Measurements from ENCODE around the gene ZCCHC24. TPM values are rescaled to one million over a fixed set of nuclear protein-coding genes. Genes with fewer than 3 reads are reported as not detected.

ZCCHC24 gene
- total RNA-seq, 1 donor from 2014 or later, result 180 TPM

DNA sequence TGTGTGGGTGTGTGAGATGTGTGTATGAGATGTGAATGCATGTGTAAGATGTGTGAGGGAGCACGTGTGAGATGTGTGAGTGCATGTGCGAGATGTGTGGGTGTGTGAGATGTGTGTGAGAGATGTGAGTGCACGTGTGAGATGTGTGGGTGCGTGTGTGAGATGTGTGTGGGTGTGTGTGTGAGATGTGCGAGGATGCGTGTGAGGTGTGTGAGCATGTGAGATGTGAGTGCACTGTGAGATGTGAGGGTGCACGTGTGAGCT lies 67.1 kb downstream of the ZCCHC24 start:
- intact Hi-C loops (cut with DNase I), result loop anchor here (10.0 kb wide), 1 partner anchor 766 kb away; no protein-coding TSS in a partner anchor
- peak in 1 of 2 donors; percentile 49 for DNase-seq (ENCODE audit: low spot score in 2 of 2)
- Histone ChIP-seq H3K27ac (no peak overlapping the region), H3K36me3 (no peaks in the 10 kb centered on the region), H3K27me3 (no peaks in the 10 kb centered on the region), H3K9me3 (no peaks in the 10 kb centered on the region), H3K4me1 (peaks cover 21 to 39% of the 10 kb centered on the region in 2 donors), H3K4me3 (no peak overlapping the region)
- TF ChIP-seq, protein P1, sequence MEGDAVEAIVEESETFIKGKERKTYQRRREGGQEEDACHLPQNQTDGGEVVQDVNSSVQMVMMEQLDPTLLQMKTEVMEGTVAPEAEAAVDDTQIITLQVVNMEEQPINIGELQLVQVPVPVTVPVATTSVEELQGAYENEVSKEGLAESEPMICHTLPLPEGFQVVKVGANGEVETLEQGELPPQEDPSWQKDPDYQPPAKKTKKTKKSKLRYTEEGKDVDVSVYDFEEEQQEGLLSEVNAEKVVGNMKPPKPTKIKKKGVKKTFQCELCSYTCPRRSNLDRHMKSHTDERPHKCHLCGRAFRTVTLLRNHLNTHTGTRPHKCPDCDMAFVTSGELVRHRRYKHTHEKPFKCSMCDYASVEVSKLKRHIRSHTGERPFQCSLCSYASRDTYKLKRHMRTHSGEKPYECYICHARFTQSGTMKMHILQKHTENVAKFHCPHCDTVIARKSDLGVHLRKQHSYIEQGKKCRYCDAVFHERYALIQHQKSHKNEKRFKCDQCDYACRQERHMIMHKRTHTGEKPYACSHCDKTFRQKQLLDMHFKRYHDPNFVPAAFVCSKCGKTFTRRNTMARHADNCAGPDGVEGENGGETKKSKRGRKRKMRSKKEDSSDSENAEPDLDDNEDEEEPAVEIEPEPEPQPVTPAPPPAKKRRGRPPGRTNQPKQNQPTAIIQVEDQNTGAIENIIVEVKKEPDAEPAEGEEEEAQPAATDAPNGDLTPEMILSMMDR (IDR thresholded peaks at IDR 0.05), result no peak

GRCh38 chr10:79377557-79378382 lies 67.7 kb downstream of the ZCCHC24 start:
- intact Hi-C loops (cut with DNase I), result loop anchor here (10.0 kb wide), 1 partner anchor 767 kb away; no protein-coding TSS in a partner anchor
- peak in 1 of 2 donors; percentile 45 for DNase-seq (ENCODE audit: low spot score in 2 of 2)
- no peaks in the 10 kb centered on the region for H3K36me3 ChIP-seq
- peaks cover 20 to 38% of the 10 kb centered on the region in 2 donors for H3K4me1 ChIP-seq
- no peak overlapping the region for H3K4me3 ChIP-seq
- no peaks in the 10 kb centered on the region for H3K27me3 ChIP-seq
- H3K27ac ChIP-seq, result no peak overlapping the region
- no peaks in the 10 kb centered on the region for H3K9me3 ChIP-seq
- TF ChIP-seq, protein P1 (IDR thresholded peaks at IDR 0.05), result no peak

DNA sequence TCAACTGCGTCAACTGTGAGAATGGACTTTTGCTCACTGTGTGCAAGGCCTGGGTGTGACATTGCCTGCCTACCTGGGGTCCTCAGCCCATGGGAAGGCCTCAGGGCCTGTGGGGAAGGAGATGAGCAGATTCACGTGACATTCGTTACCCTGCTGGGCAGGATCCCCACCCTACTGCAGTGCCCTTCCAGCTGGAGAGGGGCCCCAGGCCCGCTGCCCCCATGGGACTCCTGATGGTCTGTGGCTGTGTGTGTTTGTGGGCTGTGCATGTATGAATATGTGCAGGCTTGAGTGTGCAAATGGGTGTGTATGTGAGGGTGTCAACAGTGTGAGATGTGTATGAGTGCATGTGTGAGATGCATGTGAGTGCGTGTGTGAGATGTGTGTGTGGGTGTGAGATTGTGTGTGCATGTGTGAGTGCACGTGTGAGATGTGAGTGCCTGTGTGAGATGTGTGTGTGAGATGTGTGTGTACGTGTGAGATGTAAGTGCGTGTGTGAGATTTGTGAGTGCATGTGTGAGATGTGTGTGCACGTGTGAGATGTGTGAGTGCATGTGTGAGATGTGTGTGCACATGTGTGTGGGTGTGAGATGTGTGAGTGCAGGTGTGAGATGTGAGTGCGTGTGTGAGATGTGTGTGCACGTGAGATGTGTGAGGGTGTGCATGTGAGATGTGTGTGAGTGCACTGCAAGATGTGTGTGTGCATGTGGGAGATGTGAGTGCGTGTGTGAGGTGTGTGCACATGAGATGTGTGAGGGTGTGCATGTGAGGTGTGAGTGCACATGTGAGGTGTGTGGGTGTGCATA lies 68.5 kb downstream of the ZCCHC24 start:
- intact Hi-C loops (cut with DNase I), result loop anchor here (10.0 kb wide), 1 partner anchor 768 kb away; no protein-coding TSS in a partner anchor
- Histone ChIP-seq H3K4me3 (no peak overlapping the region), H3K36me3 (no peaks in the 10 kb centered on the region), H3K9me3 (no peaks in the 10 kb centered on the region), H3K27me3 (no peaks in the 10 kb centered on the region), H3K27ac (no peak overlapping the region), H3K4me1 (peaks cover 14 to 31% of the 10 kb centered on the region in 2 donors)
- TF ChIP-seq, protein P1 (IDR thresholded peaks at IDR 0.05), result no peak
- DNase-seq (ENCODE audit: low spot score in 2 of 2), result peak in 1 of 2 donors; percentile 54

DNA sequence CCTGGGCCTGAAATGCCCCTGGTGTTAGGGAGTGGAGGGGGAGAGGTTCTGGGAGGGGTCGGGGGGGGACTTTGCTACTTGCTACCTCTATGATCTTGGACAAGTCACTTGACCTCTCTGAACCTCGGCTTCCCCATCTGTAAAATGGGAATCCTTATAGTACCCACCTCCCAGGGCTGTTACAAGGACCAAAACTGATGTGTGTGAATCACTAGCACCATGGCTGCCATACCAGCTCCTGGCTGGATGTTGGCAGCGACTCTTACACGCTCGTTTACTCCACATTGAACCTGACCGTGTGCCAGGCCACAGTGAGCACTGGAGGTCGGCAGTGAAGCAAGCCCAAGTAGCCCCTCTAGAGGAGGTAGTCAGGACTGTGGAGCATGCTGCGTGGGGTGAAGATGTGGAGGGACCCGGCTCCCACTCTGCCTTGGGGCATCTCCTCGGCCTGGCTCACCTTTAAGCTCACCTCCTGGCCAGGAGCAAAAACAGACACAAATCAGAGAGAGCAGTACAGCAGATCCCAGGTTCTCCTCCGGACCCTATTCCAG lies 69.3 kb downstream of the ZCCHC24 start:
- DNase-seq (ENCODE audit: low spot score in 2 of 2), result peak in 1 of 2 donors; percentile 65
- TF ChIP-seq, protein P1 (IDR thresholded peaks at IDR 0.05), result no peak
- intact Hi-C loops (cut with DNase I), result loop anchor here (10.0 kb wide), 1 partner anchor 769 kb away; no protein-coding TSS in a partner anchor
- H3K27ac ChIP-seq, result no peak overlapping the region
- H3K36me3 ChIP-seq, result no peaks in the 10 kb centered on the region
- H3K4me3 ChIP-seq, result no peak overlapping the region
- H3K9me3 ChIP-seq, result no peaks in the 10 kb centered on the region
- peaks cover 11 to 25% of the 10 kb centered on the region in 2 donors for H3K4me1 ChIP-seq
- no peaks in the 10 kb centered on the region for H3K27me3 ChIP-seq

DNA sequence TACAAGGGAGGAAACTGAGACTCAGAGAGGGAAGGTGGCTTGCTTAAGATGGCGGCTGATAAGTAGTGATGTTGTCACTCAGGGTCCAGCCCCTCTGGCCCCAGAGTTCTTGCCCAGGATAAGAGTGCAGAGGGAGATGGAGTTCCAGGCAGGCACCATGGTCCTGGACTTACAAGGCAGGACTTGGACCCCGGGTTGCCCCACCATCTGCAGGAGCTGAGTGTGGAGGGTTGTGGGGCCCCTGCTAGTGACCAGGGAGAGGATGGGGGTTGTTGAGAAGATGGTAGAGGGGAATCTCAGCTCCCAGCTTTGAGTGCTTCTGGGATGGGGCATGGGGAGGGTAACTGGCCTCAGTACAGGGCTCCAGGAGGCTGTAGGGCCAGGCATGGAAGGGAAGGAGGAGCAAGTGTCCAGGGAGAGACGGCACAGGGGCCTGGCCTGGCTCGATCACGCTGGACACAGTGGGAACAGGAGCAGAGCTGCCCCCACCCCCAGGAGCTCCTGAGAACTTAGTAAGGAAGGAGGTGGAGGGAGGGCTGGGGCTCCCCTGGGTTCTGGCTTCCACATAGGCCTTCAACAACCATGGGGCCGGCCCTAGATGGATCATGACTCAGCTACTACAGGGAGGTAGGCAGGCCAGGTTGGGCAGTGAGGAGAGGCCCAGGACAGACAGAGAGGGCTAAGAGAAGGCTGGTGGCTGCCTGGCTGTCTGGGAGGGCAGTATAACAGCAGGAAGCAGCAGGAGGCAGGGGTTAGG lies 69.9 kb downstream of the ZCCHC24 start:
- no peaks in the 10 kb centered on the region for H3K36me3 ChIP-seq
- H3K27me3 ChIP-seq, result no peaks in the 10 kb centered on the region
- intact Hi-C loops (cut with DNase I), result loop anchor here (10.0 kb wide), 1 partner anchor 769 kb away; no protein-coding TSS in a partner anchor
- TF ChIP-seq, protein P1 (IDR thresholded peaks at IDR 0.05), result no peak
- no peak overlapping the region for H3K27ac ChIP-seq
- H3K4me1 ChIP-seq, result peaks cover 10 to 19% of the 10 kb centered on the region in 2 donors
- no peak overlapping the region for H3K4me3 ChIP-seq
- H3K9me3 ChIP-seq, result peaks cover 0 to 2% of the 10 kb centered on the region in 2 donors
- DNase-seq (ENCODE audit: low spot score in 2 of 2), result peak in 1 of 2 donors; percentile 61

Measured in ascending aorta (tissue), 2 donors.